ENCODE results near the gene KMT2D. TPM values are rescaled to one million over a fixed set of nuclear protein-coding genes. Genes with fewer than 3 reads are reported as not detected.

Gene KMT2D
- total RNA-seq, 1 donor from 2014 or later = 17.6 TPM

GRCh38 chr12:49033611-49034285 lies 26.8 kb downstream of the KMT2D start:
- DNase-seq = peak; percentile 30

DNA sequence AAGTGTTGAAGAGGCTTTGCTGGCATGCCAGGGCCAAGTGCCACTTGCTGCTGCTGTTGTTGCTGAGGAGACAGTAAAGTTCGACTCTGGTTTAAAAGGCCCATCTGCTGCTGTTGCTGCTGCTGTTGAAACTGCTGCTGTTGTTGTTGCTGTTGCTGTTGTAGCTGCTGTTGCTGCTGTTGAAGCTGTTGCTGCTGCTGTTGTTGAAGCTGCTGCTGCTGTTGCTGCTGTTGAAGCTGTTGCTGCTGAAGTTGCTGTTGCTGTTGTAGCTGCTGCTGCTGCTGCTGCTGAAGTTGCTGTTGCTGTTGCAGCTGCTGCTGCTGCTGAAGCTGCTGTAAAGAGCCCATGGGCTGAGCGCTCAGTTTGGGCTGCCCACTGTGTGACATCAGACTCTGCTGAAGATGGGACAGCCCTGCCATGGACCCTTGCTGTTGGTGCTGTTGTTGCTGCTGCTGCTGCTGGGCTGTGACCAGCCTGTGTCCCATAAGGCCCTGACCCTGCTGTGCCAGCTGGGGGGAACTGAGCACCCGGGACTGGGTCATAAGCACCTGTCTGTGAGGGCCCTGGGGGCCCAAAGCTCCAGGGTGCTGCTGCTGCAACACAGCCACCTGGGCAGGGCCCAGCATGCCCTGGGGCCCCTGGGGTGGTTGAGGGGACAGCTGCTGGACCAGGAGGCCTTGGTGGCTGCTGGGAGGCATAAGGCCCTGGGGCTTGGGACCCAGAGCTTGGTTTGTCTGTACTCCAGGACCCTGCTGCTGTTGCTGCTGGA lies 27.7 kb downstream of the KMT2D start:
- DNase-seq = no peak

GRCh38 chr12:49032276-49032675 lies 28.3 kb downstream of the KMT2D start:
- no peak for DNase-seq

DNA sequence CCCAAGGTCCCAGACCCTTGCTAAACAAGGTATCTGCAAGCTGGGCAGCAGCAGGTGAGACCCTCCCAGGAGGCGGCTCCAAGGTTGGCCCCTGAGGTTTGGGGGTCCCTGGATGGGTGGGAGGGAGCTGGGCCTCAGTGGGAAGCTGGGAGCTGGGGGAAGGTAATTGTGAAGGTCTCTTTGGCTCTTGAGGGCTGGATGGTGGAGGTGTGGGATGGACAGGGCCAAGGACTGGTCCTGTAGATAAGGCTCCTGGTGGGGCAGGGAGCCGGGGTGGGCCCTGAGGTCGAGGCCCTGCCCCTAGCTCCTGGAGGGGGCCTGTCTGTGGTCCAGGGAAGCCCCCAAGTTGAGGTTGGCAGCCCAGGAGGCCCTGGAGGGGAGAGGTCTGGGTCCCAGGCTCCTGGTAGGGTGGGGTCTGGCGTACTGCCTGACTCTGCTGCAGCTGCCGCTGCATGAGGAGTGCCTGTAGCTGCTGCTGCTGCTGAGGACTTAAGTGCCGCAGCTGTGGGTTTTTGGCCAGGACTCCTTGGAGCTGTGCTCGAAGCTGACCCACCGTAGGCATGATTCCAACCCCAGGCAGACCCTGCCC lies 28.9 kb downstream of the KMT2D start:
- DNase-seq = no peak

GRCh38 chr12:49030714-49031572 lies 29.7 kb downstream of the KMT2D start:
- DNase-seq = no peak

DNA sequence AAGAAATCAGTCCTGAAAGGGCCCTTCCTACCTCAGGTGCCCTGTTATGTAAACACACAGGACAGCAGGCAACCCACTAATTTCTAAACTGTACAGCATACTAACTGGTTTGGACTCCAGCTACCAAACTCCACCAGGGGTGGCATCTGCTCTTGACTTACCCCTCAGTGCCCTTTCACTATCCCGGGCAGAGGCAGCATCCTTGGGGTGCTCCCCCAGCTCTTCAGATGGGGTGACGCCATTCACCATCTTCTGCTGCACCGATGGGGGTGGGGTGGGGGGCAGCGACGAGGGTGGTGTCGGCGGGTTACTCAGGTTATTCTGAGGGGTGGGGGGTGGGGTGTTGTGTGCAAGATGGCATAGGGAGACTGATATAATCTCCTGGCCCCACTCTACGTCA lies 30.5 kb downstream of the KMT2D start:
- no peak for DNase-seq

GRCh38 chr12:49028666-49029275 lies 31.8 kb downstream of the KMT2D start:
- DNase-seq = no peak

DNA sequence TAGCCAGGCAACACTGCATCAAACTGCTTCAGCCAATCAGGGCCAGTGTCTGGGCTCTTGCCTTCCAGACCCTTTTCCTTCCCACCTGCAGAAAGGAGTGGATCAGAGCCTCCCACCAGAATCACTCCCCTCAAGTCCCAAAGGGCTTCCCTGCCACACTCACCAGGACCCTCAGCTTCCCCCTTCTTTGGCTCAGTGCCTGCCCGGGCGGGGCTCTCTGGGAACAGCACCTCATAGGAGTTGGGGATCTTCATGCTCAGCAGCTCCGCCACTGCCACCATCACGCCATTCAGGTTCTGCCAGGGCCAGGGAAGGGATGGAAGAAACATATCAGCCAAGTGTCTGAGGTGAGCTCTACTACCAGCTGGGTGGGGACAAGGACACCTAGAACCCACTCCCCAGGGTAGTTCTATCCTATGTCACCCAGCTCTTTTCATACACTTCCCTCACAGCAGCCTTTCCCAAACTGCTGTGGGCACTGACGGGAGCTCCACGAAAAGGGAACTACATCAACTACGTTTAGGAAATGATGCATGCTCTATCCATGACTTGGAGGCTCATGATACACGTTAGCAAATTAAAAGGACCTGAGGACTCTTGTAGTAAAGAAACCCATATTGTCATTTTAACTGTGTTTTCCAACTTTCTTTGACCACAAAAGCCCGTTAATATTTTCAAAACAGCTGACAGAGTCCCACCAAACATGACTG lies 32.6 kb downstream of the KMT2D start:
- no peak for DNase-seq

GRCh38 chr12:49026678-49027480 lies 33.7 kb downstream of the KMT2D start:
- no peak for DNase-seq

DNA sequence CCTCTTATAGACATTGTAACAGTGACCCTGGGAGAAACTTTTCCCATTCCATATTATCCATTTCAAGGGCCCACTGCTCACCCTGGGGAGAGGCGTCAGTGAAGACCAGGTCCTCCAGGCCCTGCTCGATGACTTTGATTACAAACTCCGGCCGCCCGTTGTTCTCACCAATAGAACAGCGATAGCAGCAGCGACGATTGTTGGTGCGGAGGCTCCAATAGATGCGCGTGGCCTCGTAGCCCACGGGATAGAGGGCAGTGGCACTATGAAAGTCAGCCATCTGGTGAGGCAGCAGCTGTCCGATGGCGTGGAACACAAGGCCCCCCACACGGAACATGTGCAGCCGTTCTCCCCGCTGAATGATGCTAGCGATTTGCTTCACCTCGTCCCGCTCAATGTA lies 34.5 kb downstream of the KMT2D start:
- DNase-seq = no peak

- no peak for DNase-seq
Observed at GRCh38 chr12:49025463-49025862, 35.1 kb downstream of the KMT2D start.

DNA sequence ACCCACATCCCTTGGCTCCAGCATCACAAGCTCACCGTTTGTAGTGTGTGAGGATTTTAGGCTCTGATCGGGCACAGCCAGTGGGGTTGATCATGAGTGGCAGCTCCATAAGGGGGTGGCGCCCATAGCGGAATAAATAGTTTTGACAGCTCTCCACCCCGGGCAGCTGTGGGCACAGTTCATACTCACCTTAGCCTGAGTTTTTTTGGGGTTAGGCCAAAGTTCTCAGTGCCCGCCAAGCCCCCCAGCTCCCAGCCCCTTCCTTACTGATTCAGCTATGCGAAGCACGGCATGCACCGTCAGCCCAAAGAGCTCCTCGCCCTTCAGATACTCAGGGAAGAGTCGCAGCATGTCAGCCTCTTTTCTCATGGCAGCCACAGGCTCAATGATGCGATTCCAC lies 36.1 kb downstream of the KMT2D start:
- DNase-seq = no peak

GRCh38 chr12:49023812-49024211 lies 36.8 kb downstream of the KMT2D start:
- no peak for DNase-seq

- no peak for DNase-seq
Observed at GRCh38 chr12:49022558-49023178, 37.9 kb downstream of the KMT2D start.

- no peak for DNase-seq
Observed at GRCh38 chr12:49021292-49021915, 39.2 kb downstream of the KMT2D start.

DNA sequence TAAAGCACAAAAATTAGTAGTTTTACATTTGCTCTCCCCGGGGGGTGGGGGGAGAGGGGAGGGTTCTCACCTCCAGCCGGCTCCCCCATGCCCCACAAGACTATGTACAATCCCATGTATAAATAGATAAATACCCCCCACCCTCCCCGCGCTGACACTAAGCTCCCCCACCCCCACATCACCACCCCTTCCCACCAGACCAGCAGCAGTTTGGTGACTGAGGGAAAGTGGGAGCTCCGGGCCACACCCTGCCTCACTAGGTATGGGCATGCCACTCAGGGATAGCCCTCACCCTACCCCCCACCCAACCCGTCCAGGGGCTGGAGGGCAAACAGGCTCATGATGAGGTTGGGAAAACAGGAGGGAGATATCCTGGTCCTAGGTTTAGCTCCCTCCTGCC lies 40.2 kb downstream of the KMT2D start:
- DNase-seq = no peak

GRCh38 chr12:49019443-49020324 lies 40.9 kb downstream of the KMT2D start:
- no peak for DNase-seq

- DNase-seq = no peak
Observed at GRCh38 chr12:49019120-49019430, 41.5 kb downstream of the KMT2D start.
